ENCODE measurements around the gene TNFRSF1B. TPM values are rescaled to one million over a fixed set of nuclear protein-coding genes. Genes with fewer than 3 reads are reported as not detected.

Gene TNFRSF1B
- polyA plus RNA-seq, 1 donor (not counting 4 experiments of a cell fraction or from before 2014, with no cell fraction given), result 0.04 TPM

DNA sequence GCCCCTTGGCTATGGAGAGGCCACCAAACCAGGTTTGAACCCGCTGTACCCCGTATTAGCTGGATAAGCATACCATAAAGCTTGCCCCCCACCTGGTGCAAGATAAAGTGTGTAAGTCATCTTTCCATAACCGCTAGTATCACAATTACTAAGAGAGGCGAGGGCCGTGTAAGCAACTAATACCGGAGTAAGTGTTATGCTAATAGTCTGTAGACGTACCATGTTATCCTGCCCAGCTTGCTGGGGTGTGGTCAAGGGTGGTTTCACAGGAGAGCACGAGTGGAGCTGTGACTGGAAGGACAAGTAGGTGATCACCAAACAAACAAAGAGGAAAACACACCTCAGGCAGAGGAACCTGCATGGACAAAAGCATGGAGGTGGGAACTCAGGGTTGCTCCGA is 3.6 kb upstream of the TNFRSF1B start:
- Histone ChIP-seq H3K4me3 (ENCODE audit: control insufficient read depth in 2 of 3, extremely low read depth in 1 of 3, insufficient read depth in 2 of 3, low read depth in 1 of 3, low read length in 3 of 3) (no peak overlapping the region), H3K79me2 (ENCODE audit: control insufficient read depth, insufficient read depth, low read length) (no peaks in the 10 kb centered on the region), H2AFZ (ENCODE audit: control insufficient read depth, low read length) (no peak overlapping the region), H3K4me1 (ENCODE audit: control insufficient read depth, extremely low read depth, insufficient read depth, low read length) (peaks cover 13% of the 10 kb centered on the region), H3K27me3 (ENCODE audit: control insufficient read depth, extremely low read depth, insufficient read depth, low read length) (peaks cover 19% of the 10 kb centered on the region), H3K9me3 (ENCODE audit: control insufficient read depth, low read depth, low read length) (no peaks in the 10 kb centered on the region), H3K4me2 (ENCODE audit: control insufficient read depth, extremely low read depth, insufficient read depth, low read depth, low read length) (no peak overlapping the region), H3K36me3 (ENCODE audit: control insufficient read depth in 2 of 2, extremely low read depth in 1 of 2, insufficient read depth in 2 of 2, low read length in 2 of 2) (no peaks in the 10 kb centered on the region), H3K9ac (ENCODE audit: control insufficient read depth, extremely low read depth, insufficient read depth, low read length) (no peak overlapping the region), H3K9me1 (ENCODE audit: control insufficient read depth, extremely low read depth, insufficient read depth, low read length) (no peaks in the 10 kb centered on the region), H4K20me1 (ENCODE audit: control insufficient read depth, extremely low read depth, insufficient read depth, low read length) (no peaks in the 10 kb centered on the region), H3K27ac (ENCODE audit: control insufficient read depth, insufficient read depth, low read length) (no peak overlapping the region)
- FAIRE-seq (no peak), DNase-seq (ENCODE audit: low read depth, low spot score) (no peak)
- TF ChIP-seq EZH2 (IDR thresholded peaks at IDR 0.05; ENCODE audit: low read length), result no peak
- TF ChIP-seq, protein P1, sequence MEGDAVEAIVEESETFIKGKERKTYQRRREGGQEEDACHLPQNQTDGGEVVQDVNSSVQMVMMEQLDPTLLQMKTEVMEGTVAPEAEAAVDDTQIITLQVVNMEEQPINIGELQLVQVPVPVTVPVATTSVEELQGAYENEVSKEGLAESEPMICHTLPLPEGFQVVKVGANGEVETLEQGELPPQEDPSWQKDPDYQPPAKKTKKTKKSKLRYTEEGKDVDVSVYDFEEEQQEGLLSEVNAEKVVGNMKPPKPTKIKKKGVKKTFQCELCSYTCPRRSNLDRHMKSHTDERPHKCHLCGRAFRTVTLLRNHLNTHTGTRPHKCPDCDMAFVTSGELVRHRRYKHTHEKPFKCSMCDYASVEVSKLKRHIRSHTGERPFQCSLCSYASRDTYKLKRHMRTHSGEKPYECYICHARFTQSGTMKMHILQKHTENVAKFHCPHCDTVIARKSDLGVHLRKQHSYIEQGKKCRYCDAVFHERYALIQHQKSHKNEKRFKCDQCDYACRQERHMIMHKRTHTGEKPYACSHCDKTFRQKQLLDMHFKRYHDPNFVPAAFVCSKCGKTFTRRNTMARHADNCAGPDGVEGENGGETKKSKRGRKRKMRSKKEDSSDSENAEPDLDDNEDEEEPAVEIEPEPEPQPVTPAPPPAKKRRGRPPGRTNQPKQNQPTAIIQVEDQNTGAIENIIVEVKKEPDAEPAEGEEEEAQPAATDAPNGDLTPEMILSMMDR (optimal IDR thresholded peaks at IDR 0.05 in 1 of 3, IDR thresholded peaks at IDR 0.05 in 1 of 3, conservative IDR thresholded peaks at IDR 0.05 in 1 of 3; ENCODE audit: extremely low read depth in 1 of 3, insufficient read depth in 2 of 3, low read length in 3 of 3), result no peak
- dilution Hi-C loops (cut with MboI; ENCODE audit: extremely low pct_ligation_motif_present, low sequenced_read_pairs), result no loop called here

DNA sequence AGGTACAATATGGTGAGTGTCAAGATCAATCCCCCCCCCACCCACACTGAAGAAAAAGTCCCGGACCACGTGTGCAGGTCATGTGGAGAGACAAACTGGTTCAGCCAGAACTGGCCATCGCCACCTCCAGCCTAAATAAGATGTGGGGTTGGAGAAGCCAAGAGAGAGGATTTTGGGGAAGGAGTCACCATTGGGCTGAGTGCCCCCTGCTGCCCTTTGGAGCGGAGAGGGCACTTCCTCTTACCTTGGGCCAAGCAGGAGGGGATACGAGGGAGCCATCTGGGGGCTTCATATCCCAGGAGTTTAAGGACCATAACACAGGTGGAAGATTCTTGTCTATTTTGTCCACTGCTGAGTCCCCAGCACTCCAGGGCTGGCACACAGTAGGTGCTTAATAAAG is 2.6 kb upstream of the TNFRSF1B start:
- Histone ChIP-seq H3K4me3 (ENCODE audit: control insufficient read depth in 2 of 3, extremely low read depth in 1 of 3, insufficient read depth in 2 of 3, low read depth in 1 of 3, low read length in 3 of 3) (no peak overlapping the region), H3K36me3 (ENCODE audit: control insufficient read depth in 2 of 2, extremely low read depth in 1 of 2, insufficient read depth in 2 of 2, low read length in 2 of 2) (no peaks in the 10 kb centered on the region), H3K9ac (ENCODE audit: control insufficient read depth, extremely low read depth, insufficient read depth, low read length) (no peak overlapping the region), H3K27ac (ENCODE audit: control insufficient read depth, insufficient read depth, low read length) (no peak overlapping the region), H3K79me2 (ENCODE audit: control insufficient read depth, insufficient read depth, low read length) (no peaks in the 10 kb centered on the region), H3K27me3 (ENCODE audit: control insufficient read depth, extremely low read depth, insufficient read depth, low read length) (peaks cover 24% of the 10 kb centered on the region), H3K9me3 (ENCODE audit: control insufficient read depth, low read depth, low read length) (no peaks in the 10 kb centered on the region), H3K4me1 (ENCODE audit: control insufficient read depth, extremely low read depth, insufficient read depth, low read length) (peaks cover 13% of the 10 kb centered on the region), H2AFZ (ENCODE audit: control insufficient read depth, low read length) (no peak overlapping the region), H4K20me1 (ENCODE audit: control insufficient read depth, extremely low read depth, insufficient read depth, low read length) (no peaks in the 10 kb centered on the region), H3K9me1 (ENCODE audit: control insufficient read depth, extremely low read depth, insufficient read depth, low read length) (no peaks in the 10 kb centered on the region), H3K4me2 (ENCODE audit: control insufficient read depth, extremely low read depth, insufficient read depth, low read depth, low read length) (no peak overlapping the region)
- dilution Hi-C loops (cut with MboI; ENCODE audit: extremely low pct_ligation_motif_present, low sequenced_read_pairs), result no loop called here
- TF ChIP-seq EZH2 (IDR thresholded peaks at IDR 0.05; ENCODE audit: low read length), result no peak
- TF ChIP-seq, protein P1 (optimal IDR thresholded peaks at IDR 0.05 in 1 of 3, IDR thresholded peaks at IDR 0.05 in 1 of 3, conservative IDR thresholded peaks at IDR 0.05 in 1 of 3; ENCODE audit: extremely low read depth in 1 of 3, insufficient read depth in 2 of 3, low read length in 3 of 3), result no peak
- no peak for DNase-seq (ENCODE audit: low read depth, low spot score)
- no peak for FAIRE-seq

Data from keratinocyte (primary cell).